Neural cell (in vitro differentiated cells): ENCODE results near the gene UMAD1. TPM values are rescaled to one million over a fixed set of nuclear protein-coding genes. Genes with fewer than 3 reads are reported as not detected.

Experiments
- H2AFZ ChIP-seq: fragments of 200-600, 300-800 bp; sonication (generic), shearing (Covaris generic); 2 replicates; pipeline ENCODE4 v1.6.0; 2014; ENCODE audit warnings: low read depth, mild to moderate bottlenecking, antibody characterized with exemption, low read length, moderate library complexity
- H3F3A ChIP-seq: fragments of 200-600 bp; shearing (Covaris generic); 2 replicates; pipeline ENCODE4 v1.6.1; 2016; ENCODE audit warnings: mild to moderate bottlenecking, moderate library complexity, mixed read lengths, antibody characterized with exemption, low read length; ENCODE audit not compliant: insufficient read depth, poor library complexity, severe bottlenecking
- H3K27ac ChIP-seq: fragments of 200-600, 300-800 bp; sonication (generic), shearing (Covaris generic); 2 replicates; pipeline ENCODE4 v1.5.1; 2014; ENCODE audit warnings: mild to moderate bottlenecking, low read length, moderate library complexity
- H3K27me3 ChIP-seq: fragments of 300-800, 200-600 bp; sonication (generic), shearing (Covaris generic); 2 replicates; pipeline ENCODE4 v1.6.0; 2014; ENCODE audit warnings: mild to moderate bottlenecking, low read depth, low read length, moderate library complexity; ENCODE audit not compliant: insufficient read depth
- H3K36me3 ChIP-seq: fragments of 300-800, 200-600 bp; sonication (generic), shearing (Covaris generic); 2 replicates; pipeline ENCODE4 v1.5.1; 2014; ENCODE audit warnings: mild to moderate bottlenecking, antibody characterized with exemption, low read length, moderate library complexity; ENCODE audit not compliant: insufficient read depth
- H3K4me2 ChIP-seq: fragments of 300-800, 200-600 bp; sonication (generic), shearing (Covaris generic); 2 replicates; pipeline ENCODE4 v1.6.0; 2014; ENCODE audit warnings: mild to moderate bottlenecking, low read length
- H3K4me3 ChIP-seq: fragments of 300-800, 200-600 bp; sonication (generic), shearing (Covaris generic); 2 replicates; pipeline ENCODE4 v1.5.1; 2014; ENCODE audit warnings: mild to moderate bottlenecking, low read length, moderate library complexity
- H3K79me2 ChIP-seq: fragments of 200-600 bp; shearing (Covaris generic); replicated peaks from 2 replicates; pipeline ENCODE4 v1.6.0; 2014; ENCODE audit warnings: mild to moderate bottlenecking, low read length, moderate library complexity; ENCODE audit not compliant: insufficient read depth
- H3K9ac ChIP-seq: fragments of 300-800, 200-600 bp; sonication (generic), shearing (Covaris generic); 2 replicates; pipeline ENCODE4 v1.6.1; 2016; ENCODE audit warnings: mild to moderate bottlenecking, low read length, mixed read lengths
- H3K9me2 ChIP-seq: fragments of 200-600 bp; shearing (Covaris generic); 2 replicates; pipeline ENCODE4 v1.6.1; 2016; ENCODE audit warnings: mild to moderate bottlenecking, low read length, mixed read lengths; ENCODE audit not compliant: insufficient read depth
- H3K9me3 ChIP-seq: fragments of 200-600, 300-800 bp; sonication (generic), shearing (Covaris generic); 2 replicates; pipeline ENCODE4 v1.6.1; 2016; ENCODE audit warnings: mild to moderate bottlenecking, mixed run types, low read length, moderate library complexity, mixed read lengths
- H4K20me1 ChIP-seq: fragments of 200-600 bp; shearing (Covaris generic); 2 replicates; pipeline ENCODE4 v1.6.1; 2016; ENCODE audit warnings: mild to moderate bottlenecking, mixed run types; ENCODE audit not compliant: insufficient read depth
- EP300 ChIP-seq: fragments of 450-650 bp; conservative IDR thresholded peaks from 2 replicates; pipeline ENCODE4 v1.6.1; 2014; ENCODE audit warnings: antibody characterized with exemption, mild to moderate bottlenecking, moderate library complexity; ENCODE audit not compliant: poor library complexity, severe bottlenecking
- EZH2 ChIP-seq: fragments of 200-600, 300-800 bp; shearing (Covaris generic), sonication (generic); IDR thresholded peaks from 2 replicates; pipeline ENCODE4 v1.6.1; 2014; ENCODE audit warnings: antibody characterized with exemption, low read length, borderline replicate concordance, mild to moderate bottlenecking; ENCODE audit not compliant: insufficient read depth, poor library complexity, severe bottlenecking
- MXI1 ChIP-seq: fragments of 450-650 bp; conservative IDR thresholded peaks from 2 replicates; pipeline ENCODE4 v1.6.1; 2014; ENCODE audit warnings: antibody characterized with exemption, mild to moderate bottlenecking; ENCODE audit not compliant: poor library complexity, severe bottlenecking
- POLR2AphosphoS5 ChIP-seq: IDR thresholded peaks from 2 replicates; pipeline ENCODE4 v1.6.1; 2012
- RAD21 ChIP-seq: fragments of 450-650 bp; conservative IDR thresholded peaks from 2 replicates; pipeline ENCODE4 v1.6.1; 2014; ENCODE audit warnings: antibody characterized with exemption, mild to moderate bottlenecking, moderate library complexity
- SMC3 ChIP-seq: fragments of 450-650 bp; conservative IDR thresholded peaks from 2 replicates; pipeline ENCODE4 v1.6.1; 2014; ENCODE audit warnings: antibody characterized with exemption, mild to moderate bottlenecking, moderate library complexity; ENCODE audit not compliant: poor library complexity
- TAF1 ChIP-seq: IDR thresholded peaks from 2 replicates; pipeline ENCODE4 v1.6.1; 2012; ENCODE audit warnings: low read depth
- polyA plus RNA-seq: library from polyadenylated mRNA; depleted of rRNA; stranded (reverse); fragments of >200 nt; gene quantifications from 2 replicates; pipeline ENCODE4 v1.2.3, GENCODE V29; 2014
- TF ChIP-seq, protein P1 (sequence below): IDR thresholded peaks from 2 replicates; pipeline ENCODE4 v1.6.1; 2012; ENCODE audit warnings: borderline replicate concordance
- TF ChIP-seq, protein P2 (sequence below): fragments of 450-650 bp; IDR thresholded peaks from 2 replicates; pipeline ENCODE4 v1.5.1; 2014; ENCODE audit warnings: antibody characterized with exemption, mild to moderate bottlenecking, moderate library complexity; ENCODE audit not compliant: poor library complexity, severe bottlenecking

The UMAD1 gene
- polyA plus RNA-seq, 1 donor from 2014 or later, result 14.7 TPM

DNA sequence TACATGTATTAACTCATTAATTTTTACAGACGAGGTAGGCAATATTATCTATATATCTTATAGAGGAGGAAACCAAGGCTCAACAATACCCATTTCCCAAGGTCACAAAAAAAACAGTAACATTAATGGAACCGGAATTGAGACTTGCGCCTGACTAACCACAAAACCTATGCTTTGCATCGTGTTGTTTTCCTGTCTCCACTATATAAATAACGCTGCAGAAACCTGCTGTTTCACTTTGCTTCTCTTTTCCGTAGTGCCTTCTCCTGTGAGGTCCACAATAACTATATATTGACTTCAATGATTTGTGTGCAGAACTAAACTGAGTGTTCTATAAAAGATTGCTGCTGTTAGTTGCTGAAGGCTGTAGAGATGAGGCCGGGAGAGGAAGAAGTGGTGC, 175.5 kb downstream of the UMAD1 start:
- Histone ChIP-seq H3K9me3 (no peaks in the 10 kb centered on the region), H3K9me2 (no peaks in the 10 kb centered on the region), H3K9ac (no peak overlapping the region), H3K4me3 (no peak overlapping the region), H3K4me2 (no peak overlapping the region), H3F3A (no peaks in the 10 kb centered on the region), H4K20me1 (no peaks in the 10 kb centered on the region), H3K27ac (no peak overlapping the region), H3K36me3 (no peaks in the 10 kb centered on the region), H3K27me3 (no peaks in the 10 kb centered on the region), H3K79me2 (no peaks in the 10 kb centered on the region), H2AFZ (no peak overlapping the region)
- TF ChIP-seq EZH2 (no peak), POLR2AphosphoS5 (no peak), TAF1 (no peak), SMC3 (no peak), MXI1 (no peak), EP300 (no peak), RAD21 (no peak)
- TF ChIP-seq, protein P1, sequence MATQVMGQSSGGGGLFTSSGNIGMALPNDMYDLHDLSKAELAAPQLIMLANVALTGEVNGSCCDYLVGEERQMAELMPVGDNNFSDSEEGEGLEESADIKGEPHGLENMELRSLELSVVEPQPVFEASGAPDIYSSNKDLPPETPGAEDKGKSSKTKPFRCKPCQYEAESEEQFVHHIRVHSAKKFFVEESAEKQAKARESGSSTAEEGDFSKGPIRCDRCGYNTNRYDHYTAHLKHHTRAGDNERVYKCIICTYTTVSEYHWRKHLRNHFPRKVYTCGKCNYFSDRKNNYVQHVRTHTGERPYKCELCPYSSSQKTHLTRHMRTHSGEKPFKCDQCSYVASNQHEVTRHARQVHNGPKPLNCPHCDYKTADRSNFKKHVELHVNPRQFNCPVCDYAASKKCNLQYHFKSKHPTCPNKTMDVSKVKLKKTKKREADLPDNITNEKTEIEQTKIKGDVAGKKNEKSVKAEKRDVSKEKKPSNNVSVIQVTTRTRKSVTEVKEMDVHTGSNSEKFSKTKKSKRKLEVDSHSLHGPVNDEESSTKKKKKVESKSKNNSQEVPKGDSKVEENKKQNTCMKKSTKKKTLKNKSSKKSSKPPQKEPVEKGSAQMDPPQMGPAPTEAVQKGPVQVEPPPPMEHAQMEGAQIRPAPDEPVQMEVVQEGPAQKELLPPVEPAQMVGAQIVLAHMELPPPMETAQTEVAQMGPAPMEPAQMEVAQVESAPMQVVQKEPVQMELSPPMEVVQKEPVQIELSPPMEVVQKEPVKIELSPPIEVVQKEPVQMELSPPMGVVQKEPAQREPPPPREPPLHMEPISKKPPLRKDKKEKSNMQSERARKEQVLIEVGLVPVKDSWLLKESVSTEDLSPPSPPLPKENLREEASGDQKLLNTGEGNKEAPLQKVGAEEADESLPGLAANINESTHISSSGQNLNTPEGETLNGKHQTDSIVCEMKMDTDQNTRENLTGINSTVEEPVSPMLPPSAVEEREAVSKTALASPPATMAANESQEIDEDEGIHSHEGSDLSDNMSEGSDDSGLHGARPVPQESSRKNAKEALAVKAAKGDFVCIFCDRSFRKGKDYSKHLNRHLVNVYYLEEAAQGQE, result no peak
- TF ChIP-seq, protein P2, sequence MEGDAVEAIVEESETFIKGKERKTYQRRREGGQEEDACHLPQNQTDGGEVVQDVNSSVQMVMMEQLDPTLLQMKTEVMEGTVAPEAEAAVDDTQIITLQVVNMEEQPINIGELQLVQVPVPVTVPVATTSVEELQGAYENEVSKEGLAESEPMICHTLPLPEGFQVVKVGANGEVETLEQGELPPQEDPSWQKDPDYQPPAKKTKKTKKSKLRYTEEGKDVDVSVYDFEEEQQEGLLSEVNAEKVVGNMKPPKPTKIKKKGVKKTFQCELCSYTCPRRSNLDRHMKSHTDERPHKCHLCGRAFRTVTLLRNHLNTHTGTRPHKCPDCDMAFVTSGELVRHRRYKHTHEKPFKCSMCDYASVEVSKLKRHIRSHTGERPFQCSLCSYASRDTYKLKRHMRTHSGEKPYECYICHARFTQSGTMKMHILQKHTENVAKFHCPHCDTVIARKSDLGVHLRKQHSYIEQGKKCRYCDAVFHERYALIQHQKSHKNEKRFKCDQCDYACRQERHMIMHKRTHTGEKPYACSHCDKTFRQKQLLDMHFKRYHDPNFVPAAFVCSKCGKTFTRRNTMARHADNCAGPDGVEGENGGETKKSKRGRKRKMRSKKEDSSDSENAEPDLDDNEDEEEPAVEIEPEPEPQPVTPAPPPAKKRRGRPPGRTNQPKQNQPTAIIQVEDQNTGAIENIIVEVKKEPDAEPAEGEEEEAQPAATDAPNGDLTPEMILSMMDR, result no peak

DNA sequence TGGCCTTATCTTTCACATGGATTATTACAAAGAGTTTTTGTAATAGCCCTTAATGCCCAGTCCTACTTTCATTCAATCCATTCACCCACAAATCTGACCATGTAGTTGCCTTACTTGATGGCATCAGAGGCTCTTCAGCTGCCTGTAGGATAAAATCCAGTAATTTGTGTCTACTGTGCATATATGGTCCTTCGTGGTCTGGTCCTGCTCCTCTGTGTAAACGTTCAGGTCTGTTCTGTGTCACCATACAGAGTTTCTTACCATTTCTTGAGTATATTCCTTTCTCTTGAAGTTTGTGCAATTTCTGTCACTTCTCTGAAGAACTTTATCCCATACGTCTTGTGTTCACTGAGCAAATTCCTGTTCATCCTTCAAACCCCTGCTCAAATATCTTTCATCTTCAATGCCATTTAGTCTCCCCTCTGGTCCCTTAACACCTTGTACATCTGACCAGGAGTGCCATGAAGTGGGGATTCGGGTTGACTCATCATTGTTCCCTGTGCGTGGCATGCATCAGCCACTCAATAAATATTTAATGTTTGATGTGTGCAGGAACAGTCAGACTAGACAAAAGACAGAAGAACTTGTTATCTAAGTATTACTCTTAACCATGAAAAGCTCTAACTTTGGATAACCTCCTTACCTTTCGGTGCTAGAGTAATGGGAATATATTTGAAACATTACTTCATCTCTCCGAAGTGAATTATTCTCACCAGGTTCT, 176.4 kb downstream of the UMAD1 start:
- Histone ChIP-seq H3K27ac (no peak overlapping the region), H3K27me3 (no peaks in the 10 kb centered on the region), H4K20me1 (no peaks in the 10 kb centered on the region), H3K9me2 (no peaks in the 10 kb centered on the region), H3K4me2 (no peak overlapping the region), H3K36me3 (no peaks in the 10 kb centered on the region), H3K4me3 (no peak overlapping the region), H3K79me2 (no peaks in the 10 kb centered on the region), H3F3A (no peaks in the 10 kb centered on the region), H3K9me3 (no peaks in the 10 kb centered on the region), H3K9ac (no peak overlapping the region), H2AFZ (no peak overlapping the region)
- TF ChIP-seq EP300 (no peak), POLR2AphosphoS5 (no peak), RAD21 (no peak), TAF1 (no peak), EZH2 (no peak), MXI1 (no peak), SMC3 (no peak)
- TF ChIP-seq, protein P1, result no peak
- TF ChIP-seq, protein P2, result no peak
